Measurements from ENCODE around the gene PLOD3. TPM values are rescaled to one million over a fixed set of nuclear protein-coding genes. Genes with fewer than 3 reads are reported as not detected.
"Not testable (repeated sequence)": the region's sequence is repeated elsewhere in the genome, so short reads cannot be mapped to it uniquely, and the experiment has no call there.

The PLOD3 gene, protein sequence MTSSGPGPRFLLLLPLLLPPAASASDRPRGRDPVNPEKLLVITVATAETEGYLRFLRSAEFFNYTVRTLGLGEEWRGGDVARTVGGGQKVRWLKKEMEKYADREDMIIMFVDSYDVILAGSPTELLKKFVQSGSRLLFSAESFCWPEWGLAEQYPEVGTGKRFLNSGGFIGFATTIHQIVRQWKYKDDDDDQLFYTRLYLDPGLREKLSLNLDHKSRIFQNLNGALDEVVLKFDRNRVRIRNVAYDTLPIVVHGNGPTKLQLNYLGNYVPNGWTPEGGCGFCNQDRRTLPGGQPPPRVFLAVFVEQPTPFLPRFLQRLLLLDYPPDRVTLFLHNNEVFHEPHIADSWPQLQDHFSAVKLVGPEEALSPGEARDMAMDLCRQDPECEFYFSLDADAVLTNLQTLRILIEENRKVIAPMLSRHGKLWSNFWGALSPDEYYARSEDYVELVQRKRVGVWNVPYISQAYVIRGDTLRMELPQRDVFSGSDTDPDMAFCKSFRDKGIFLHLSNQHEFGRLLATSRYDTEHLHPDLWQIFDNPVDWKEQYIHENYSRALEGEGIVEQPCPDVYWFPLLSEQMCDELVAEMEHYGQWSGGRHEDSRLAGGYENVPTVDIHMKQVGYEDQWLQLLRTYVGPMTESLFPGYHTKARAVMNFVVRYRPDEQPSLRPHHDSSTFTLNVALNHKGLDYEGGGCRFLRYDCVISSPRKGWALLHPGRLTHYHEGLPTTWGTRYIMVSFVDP
- total RNA-seq = 10 to 100 TPM; 27.2 to 54.5 (median 36.8) TPM
- 10 to 100 TPM; 38.8 to 55.7 TPM for polyA plus RNA-seq

- peaks cover 14 to 25% (median 18%) of the 10 kb centered on the region in 3 donors for H3K4me1 ChIP-seq
- DNase-seq = peak; percentile 94 to 100 (median 97)
- peak; percentile 64 for FAIRE-seq
- intact Hi-C loops (cut with DNase I) = no loop called here
- peak in 2 of 4 donors; percentile 10 to 17 for TF ChIP-seq CTCF (IDR thresholded peaks at IDR 0.05)
- peak within 1 kb of the TSS; percentile 56 to 98 (median 74) for H3K4me3 ChIP-seq
- peak within 1 kb of the TSS; percentile 77 to 95 (median 85) for H3K27ac ChIP-seq
- peak; percentile 90 to 93 (median 92) for ATAC-seq
- peaks cover 0 to 1% (median 0%) of the 10 kb centered on the region in 3 donors for H3K36me3 ChIP-seq
- WGBS, 2 donors = 1% methylated on average over 57 of the region's 57 CpGs
- no peaks in the 10 kb centered on the region for H3K9me3 ChIP-seq
- no peaks in the 10 kb centered on the region for H3K27me3 ChIP-seq
These were observed at the start of gene PLOD3, which contains the start of gene ZNHIT1 for GRCh38 chr7:101217388-101218235. TSS of gene PLOD3 (minus strand) at chr7:101217581. CDS start at chr7:101217274, 307 bp downstream. TSS of gene ZNHIT1 (plus strand) at chr7:101218165. CDS start at chr7:101218196, 31 bp downstream.

- no peak overlapping the region for H3K4me3 ChIP-seq
- FAIRE-seq = no peak
- H3K4me1 ChIP-seq = no peaks in the 10 kb centered on the region
- no peak for TF ChIP-seq CTCF (IDR thresholded peaks at IDR 0.05)
- no peaks in the 10 kb centered on the region for H3K9me3 ChIP-seq
- H3K27me3 ChIP-seq = no peaks in the 10 kb centered on the region
- H3K27ac ChIP-seq = no peak overlapping the region
- no peaks in the 10 kb centered on the region for H3K36me3 ChIP-seq
- 67 to 72% methylated on average over 17 of the region's 17 CpGs for WGBS, 2 donors
- intact Hi-C loops (cut with DNase I) = no loop called here
- no peak for ATAC-seq
- no peak for DNase-seq
These were observed 48.5 kb upstream of the PLOD3 start for GRCh38 chr7:101265622-101266516.

DNA sequence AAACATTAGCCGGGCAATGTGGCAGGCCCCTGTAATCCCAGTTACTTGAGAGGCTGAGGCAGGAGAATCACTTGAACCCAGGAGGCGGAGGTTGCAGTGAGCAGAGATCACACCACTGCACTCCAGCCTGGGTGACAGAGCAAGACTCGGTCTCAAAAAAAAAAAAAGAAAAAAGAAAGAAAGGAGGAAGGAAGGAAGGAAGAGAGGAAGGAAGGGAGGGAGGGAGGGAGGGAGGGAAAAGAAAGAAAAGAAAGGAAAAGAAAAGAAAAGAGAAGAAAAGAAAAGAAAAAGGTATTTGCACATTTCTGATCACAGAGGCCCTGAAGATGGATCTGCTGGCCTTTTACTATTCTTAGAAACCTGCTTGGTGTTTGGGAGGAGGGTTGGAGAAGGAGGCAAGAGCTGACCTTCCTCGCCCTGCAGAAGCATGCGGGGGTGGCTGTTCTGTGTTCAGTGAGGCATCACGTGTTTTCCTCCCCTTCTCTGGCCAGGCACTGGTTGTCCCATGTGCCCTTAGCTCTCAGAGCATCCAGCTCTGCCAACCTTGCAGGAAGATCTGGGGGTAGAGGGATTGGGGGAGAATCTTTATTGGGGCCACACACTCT lies 46.8 kb upstream of the PLOD3 start:
- WGBS, 2 donors = 50 to 54% methylated on average over 6 of the region's 6 CpGs
- H3K9me3 ChIP-seq; H3K27ac ChIP-seq; H3K4me1 ChIP-seq; ATAC-seq; intact Hi-C loops (cut with DNase I); DNase-seq; H3K36me3 ChIP-seq; H3K27me3 ChIP-seq; H3K4me3 ChIP-seq; FAIRE-seq: not testable (repeated sequence)

DNA sequence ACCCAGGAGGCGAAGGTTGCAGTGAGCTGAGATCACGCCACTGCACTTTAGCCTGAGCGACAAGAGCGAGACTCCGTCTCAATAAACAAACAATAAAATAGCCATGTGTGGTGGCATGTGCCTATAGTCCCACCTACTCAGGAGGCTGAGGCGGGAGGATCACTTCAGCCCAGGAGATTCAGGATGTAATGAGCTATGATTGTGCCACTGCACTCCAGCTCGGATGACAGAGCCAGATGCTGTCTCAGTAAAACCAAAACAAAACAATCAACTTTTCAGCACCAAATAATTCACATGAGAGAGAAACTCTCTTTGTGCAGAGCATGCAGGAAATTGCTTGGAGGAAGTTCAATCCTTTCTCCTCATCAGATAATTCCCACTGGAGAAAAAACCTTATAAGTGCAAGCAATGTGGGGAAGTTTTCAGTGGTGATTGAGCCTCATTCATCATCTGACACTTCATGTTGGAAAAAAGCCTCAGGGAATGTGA lies 40.9 kb upstream of the PLOD3 start:
- Histone ChIP-seq H3K36me3 (no peaks in the 10 kb centered on the region), H3K4me1 (no peaks in the 10 kb centered on the region), H3K27ac (no peak overlapping the region), H3K4me3 (no peak overlapping the region), H3K9me3 (no peaks in the 10 kb centered on the region), H3K27me3 (no peaks in the 10 kb centered on the region)
- ATAC-seq = no peak
- intact Hi-C loops (cut with DNase I) = no loop called here
- no peak for TF ChIP-seq CTCF (IDR thresholded peaks at IDR 0.05)
- no peak for DNase-seq
- WGBS, 2 donors = 67 to 68% methylated on average over 7 of the region's 7 CpGs
- FAIRE-seq = no peak
